A549 (cell line): ENCODE data around the gene HAPLN2. TPM values are rescaled to one million over a fixed set of nuclear protein-coding genes. Genes with fewer than 3 reads are reported as not detected.

ENCODE experiments used
- ATAC-seq, 2 experiments: fragments of 200-7000 bp in 1 of 2; fragments of >200 bp in 1 of 2; cut with Nextera tagmentation in 1 of 2; cut with Tn5 transposase in 1 of 2; 3 replicates each; pipeline versions ENCODE4 v1.8.0 to v1.9.1; 2018 to 2020; ENCODE audit warnings: mild to moderate bottlenecking in 1 of 2, moderate library complexity in 1 of 2
- CTCF ChIA-PET: fragments of 300-600 bp; sonication (Branson Sonifier 250); formaldehyde crosslinking; extraction: SDS; loops from one replicate; lab custom pipeline; 2021; ENCODE audit warnings: antibody characterized with exemption, inconsistent platforms; lab: Yijun Ruan, JAX
- POLR2A ChIA-PET: fragments of 350-600 bp; formaldehyde crosslinking; extraction: SDS; loops from one replicate; lab custom pipeline; 2021; ENCODE audit warnings: antibody characterized with exemption, inconsistent platforms; lab: Yijun Ruan, JAX
- DNase-seq, 2 experiments: peaks; one replicate each; pipeline versions ENCODE4 v3.0.0 to v3.0.0-alpha.2; 2011 to 2016; ENCODE audit warnings: low read depth in 1 of 2, low spot score in 1 of 2
- FAIRE-seq: peaks from 2 replicates; lab custom pipeline; 2011; peaks lifted over from hg19 to GRCh38; lab: Jason Lieb, UNC
- H3K27ac ChIP-seq, 2 experiments: fragments of >200 bp; sonication (Bioruptor Twin); formaldehyde crosslinking; 3 replicates each; pipeline ENCODE4 v1.5.1; 2016 to 2017
- H3K4me1 ChIP-seq: fragments of >200 bp; sonication (Bioruptor Twin); formaldehyde crosslinking; 3 replicates; pipeline ENCODE4 v1.6.1; 2016
- H3K4me2 ChIP-seq: fragments of >200 bp; sonication (Bioruptor Twin); formaldehyde crosslinking; 3 replicates; pipeline ENCODE4 v1.6.1; 2016
- H3K4me3 ChIP-seq: fragments of >200 bp; sonication (Bioruptor Twin); formaldehyde crosslinking; 3 replicates; pipeline ENCODE4 v1.5.1; 2016
- H3K9me3 ChIP-seq: fragments of >200 bp; sonication (Bioruptor Twin); formaldehyde crosslinking; 3 replicates; pipeline ENCODE4 v1.6.1; 2016
- CBX2 ChIP-seq: fragments of 200-600 bp; sonication (generic); IDR thresholded peaks from 2 replicates; pipeline ENCODE4 v1.6.1; 2016; ENCODE audit warnings: low read depth, mild to moderate bottlenecking, borderline replicate concordance
- CTCF ChIP-seq: fragments of >200 bp; sonication (Bioruptor Twin); formaldehyde crosslinking; IDR thresholded peaks from 3 replicates; pipeline ENCODE4 v1.5.1; 2016
- E2F6 ChIP-seq: IDR thresholded peaks from 2 replicates; pipeline ENCODE4 v1.6.1; 2012; ENCODE audit warnings: low read depth, borderline replicate concordance
- FOSB ChIP-seq: fragments of 250-450 bp; sonication (Bioruptor Pico); IDR thresholded peaks from 2 replicates; pipeline ENCODE4 v1.5.0; 2020; ENCODE audit warnings: mild to moderate bottlenecking, moderate library complexity
- FOSL2 ChIP-seq, 2 experiments: fragments of 450-650 bp in 1 of 2; fragments of >200 bp in 1 of 2; sonication (Bioruptor Twin) in 1 of 2; formaldehyde crosslinking; IDR thresholded peaks; 2 replicates each; pipeline versions ENCODE4 v1.5.0 to v1.6.1; 2016 to 2020; ENCODE audit warnings: mild to moderate bottlenecking in 1 of 2, moderate library complexity in 1 of 2
- HDAC2 ChIP-seq: fragments of 200-600 bp; sonication (generic); IDR thresholded peaks from 2 replicates; pipeline ENCODE4 v1.6.1; 2016
- HES2 ChIP-seq: fragments of >200 bp; sonication (Bioruptor Twin); formaldehyde crosslinking; IDR thresholded peaks from 2 replicates; pipeline ENCODE4 v1.6.1; 2016
- HEYL ChIP-seq: fragments of 250-450 bp; sonication (Bioruptor Pico); IDR thresholded peaks from 2 replicates; pipeline ENCODE4 v1.8.0; 2021; ENCODE audit warnings: mild to moderate bottlenecking, moderate library complexity
- KDM5A ChIP-seq: fragments of 200-600 bp; sonication (generic); IDR thresholded peaks from 2 replicates; pipeline ENCODE4 v1.6.1; 2016; ENCODE audit warnings: antibody characterized with exemption, mild to moderate bottlenecking
- MAFK ChIP-seq: fragments of 450-650 bp; IDR thresholded peaks from 2 replicates; pipeline ENCODE4 v1.6.1; 2014; ENCODE audit not compliant: partially characterized antibody
- NFE2L2 ChIP-seq: fragments of 150-350 bp; conservative IDR thresholded peaks from 2 replicates; pipeline ENCODE4 v1.6.1; 2014; ENCODE audit warnings: low read length
- PHF8 ChIP-seq: fragments of 200-600 bp; sonication (generic); IDR thresholded peaks from 2 replicates; pipeline ENCODE4 v1.6.1; 2016; ENCODE audit warnings: low read depth, mild to moderate bottlenecking, antibody characterized with exemption, moderate library complexity, borderline replicate concordance
- POLR2AphosphoS2 ChIP-seq: conservative IDR thresholded peaks from 2 replicates; pipeline ENCODE4 v1.6.1; 2012; ENCODE audit warnings: low read length, improper control_type of control experiment, inconsistent platforms
- TFCP2L1 ChIP-seq: fragments of 250-450 bp; sonication (Bioruptor Pico); IDR thresholded peaks from 2 replicates; pipeline ENCODE4 v1.5.0; 2021; ENCODE audit warnings: mild to moderate bottlenecking
- TP53 ChIP-seq: fragments of 250-450 bp; sonication (Bioruptor Pico); IDR thresholded peaks from 2 replicates; pipeline ENCODE4 v1.5.0; 2021; ENCODE audit warnings: mild to moderate bottlenecking, moderate library complexity
- ZNF302 ChIP-seq: fragments of 250-450 bp; sonication (Bioruptor Pico); IDR thresholded peaks from 2 replicates; pipeline ENCODE4 v1.9.0; 2021; ENCODE audit warnings: inconsistent platforms, mild to moderate bottlenecking, moderate library complexity
- WGBS: methylation state at CpG from one replicate; pipeline ENCODE4 v1.1.6; 2017; ENCODE audit errors: missing lambda C conversion rate; 5-methylcytosine and 5-hydroxymethylcytosine counted together
- polyA plus RNA-seq, 4 experiments: library from polyadenylated mRNA; depleted of rRNA in 3 of 4; stranded (reverse); fragments of >200 nt; fragmentation: RNase III in 1 of 4; extraction: RNeasy Plus Mini Kit Qiagen cat#74134 plus additional on column Dnase treatment in 1 of 4; gene quantifications; 2 replicates in 3 of 4; 3 replicates in 1 of 4; pipeline ENCODE4 v1.2.3, GENCODE V29; 2011 to 2017

HAPLN2 gene
- polyA plus RNA-seq, 2 of the 4 experiments (the other 2 are of a cell fraction) = 0.10 to 0.23 TPM

GRCh38 chr1:156652992-156653355 is 33.8 kb downstream of the HAPLN2 start:
- no peaks in the 10 kb centered on the region for H3K9me3 ChIP-seq
- no peak for TF ChIP-seq HDAC2
- no peak for TF ChIP-seq TFCP2L1 (CRISPR knock-in tag)
- TF ChIP-seq, all 56 proteins: peak for 0
- FAIRE-seq (no peak), DNase-seq (no peak), ATAC-seq (no peak)
- POLR2A ChIA-PET = no interaction called here
- Histone ChIP-seq H3K4me2 (no peak overlapping the region), H3K4me3 (no peak overlapping the region), H3K4me1 (peaks cover 12% of the 10 kb centered on the region; the same call in 2 of the 3 replicates), H3K27ac (no peak overlapping the region)
- 97% methylated on average over 9 of the region's 9 CpGs for WGBS
- CTCF ChIA-PET = interaction anchor here (0.8 to 17.8 kb wide), 11 partner anchors 8 to 186 kb away, joined by 3 to 323 read pairs (median 5); partner anchors contain the start of genes BCAN, CRABP2, HAPLN2 and NES

- no peak for DNase-seq
- no peak overlapping the region for H3K4me2 ChIP-seq
- TF ChIP-seq KDM5A = no peak
- TF ChIP-seq POLR2AphosphoS2 = no peak
- H3K27ac ChIP-seq = no peak overlapping the region
- WGBS = 93% methylated on average over 1 of the region's 1 CpG
- no peak for ATAC-seq
- no peak for FAIRE-seq
- ChIA-PET CTCF (interaction anchor here (0.9 to 15.2 kb wide), 6 partner anchors 10 to 71 kb away, joined by 3 to 402 read pairs (median 12); partner anchors contain the start of genes HAPLN2 and NES), POLR2A (no interaction called here)
- peaks cover 24% of the 10 kb centered on the region for H3K4me1 ChIP-seq
- no peak overlapping the region for H3K4me3 ChIP-seq
- H3K9me3 ChIP-seq = no peaks in the 10 kb centered on the region
Measured at GRCh38 chr1:156654700-156655099, 35.5 kb downstream of the HAPLN2 start.

GRCh38 chr1:156655151-156655903 is 36.1 kb downstream of the HAPLN2 start:
- CTCF ChIA-PET = interaction anchor here (0.6 to 15.2 kb wide), 10 partner anchors 11 to 271 kb away, joined by 3 to 402 read pairs (median 6); partner anchors contain the start of genes HAPLN2 and NES
- H3K4me3 ChIP-seq = no peak overlapping the region
- H3K9me3 ChIP-seq = no peaks in the 10 kb centered on the region
- no peak for FAIRE-seq
- WGBS = 92% methylated on average over 2 of the region's 2 CpGs
- no peak overlapping the region for H3K27ac ChIP-seq
- peaks cover 26% of the 10 kb centered on the region for H3K4me1 ChIP-seq
- no peak for ATAC-seq
- no peak for DNase-seq
- H3K4me2 ChIP-seq = no peak overlapping the region
- POLR2A ChIA-PET = no interaction called here
- TF ChIP-seq FOSL2 (IDR thresholded peaks at IDR 0.05) (no peak), FOSL2 (CRISPR knock-in tag; IDR thresholded peaks at IDR 0.05) (no peak), PHF8 (no peak), ZNF302 (CRISPR knock-in tag) (no peak), HEYL (CRISPR knock-in tag) (no peak), TP53 (CRISPR knock-in tag) (no peak), FOSB (no peak), MAFK (no peak), CTCF (no peak), CBX2 (no peak), HES2 (no peak), E2F6 (no peak), TFCP2L1 (CRISPR knock-in tag) (no peak), NFE2L2 (no peak)
